Tibial nerve (tissue), 4 donors: ENCODE results near the gene KIRREL3. TPM values are rescaled to one million over a fixed set of nuclear protein-coding genes. Genes with fewer than 3 reads are reported as not detected.
A peak's percentile ranks its signal among the peaks of the same experiment; 100 is the strongest.

ENCODE experiments used
- DNase-seq, 2 donors: peaks; one replicate each; pipeline ENCODE4 v3.0.0-alpha.2; 2019; ENCODE audit warnings: low spot score in 2 of 2
- H3K27ac ChIP-seq, 4 donors: fragments of 200-600 bp; sonication (generic) in 3 of 4; one replicate each; pipeline ENCODE4 v1.5.1; 2017 to 2019; ENCODE audit warnings: mild to moderate bottlenecking in 1 of 4
- H3K27me3 ChIP-seq, 2 donors: fragments of 200-600 bp; sonication (generic) in 1 of 2; one replicate each; pipeline versions ENCODE4 v1.5.1 to v1.6.0; 2017 to 2019
- H3K36me3 ChIP-seq, 3 donors: fragments of 200-600 bp; sonication (generic); one replicate each; pipeline ENCODE4 v1.5.1; 2018 to 2019
- H3K4me1 ChIP-seq, 4 donors: fragments of 200-600 bp; sonication (generic) in 3 of 4; one replicate each; pipeline ENCODE4 v1.5.1; 2017 to 2019
- H3K4me3 ChIP-seq, 4 donors: fragments of 200-600 bp; sonication (generic) in 3 of 4; one replicate each; pipeline ENCODE4 v1.5.1; 2017 to 2019; ENCODE audit warnings: mild to moderate bottlenecking in 1 of 4, moderate library complexity in 1 of 4
- H3K9me3 ChIP-seq, 4 donors: fragments of 200-600 bp; sonication (generic) in 3 of 4; one replicate each; pipeline ENCODE4 v1.5.1; 2017 to 2019
- EP300 ChIP-seq, 2 donors: sonication (generic); formaldehyde crosslinking; IDR thresholded peaks; one replicate each; pipeline ENCODE4 v1.6.1; 2017; ENCODE audit warnings: antibody characterized with exemption in 2 of 2, mild to moderate bottlenecking in 1 of 2
- POLR2A ChIP-seq, 2 donors: fragments of 450-650 bp; IDR thresholded peaks; one replicate each; pipeline ENCODE4 v1.6.1; 2017; ENCODE audit warnings: antibody characterized with exemption in 2 of 2, mild to moderate bottlenecking in 2 of 2, moderate library complexity in 2 of 2
- WGBS, 2 donors: methylation state at CpG; one replicate each; pipeline ENCODE4 v1.1.5; 2018; 5-methylcytosine and 5-hydroxymethylcytosine counted together
- total RNA-seq, 4 donors: library from RNA; depleted of rRNA; stranded (reverse); fragments of >200 nt; gene quantifications; one replicate each; pipeline ENCODE4 v1.1.0, GENCODE V29; 2016
- TF ChIP-seq, protein P1 (sequence below), 5 experiments: fragments of 200-600 bp in 3 of 5; fragments of 450-650 bp in 2 of 5; sonication (generic) in 3 of 5; IDR thresholded peaks; one replicate each; pipeline ENCODE4 v1.5.1; 2016 to 2019; ENCODE audit warnings: antibody characterized with exemption in 5 of 5, mild to moderate bottlenecking in 3 of 5, moderate library complexity in 2 of 5

KIRREL3 gene
- total RNA-seq, 4 donors from 2014 or later, result not detected

DNA sequence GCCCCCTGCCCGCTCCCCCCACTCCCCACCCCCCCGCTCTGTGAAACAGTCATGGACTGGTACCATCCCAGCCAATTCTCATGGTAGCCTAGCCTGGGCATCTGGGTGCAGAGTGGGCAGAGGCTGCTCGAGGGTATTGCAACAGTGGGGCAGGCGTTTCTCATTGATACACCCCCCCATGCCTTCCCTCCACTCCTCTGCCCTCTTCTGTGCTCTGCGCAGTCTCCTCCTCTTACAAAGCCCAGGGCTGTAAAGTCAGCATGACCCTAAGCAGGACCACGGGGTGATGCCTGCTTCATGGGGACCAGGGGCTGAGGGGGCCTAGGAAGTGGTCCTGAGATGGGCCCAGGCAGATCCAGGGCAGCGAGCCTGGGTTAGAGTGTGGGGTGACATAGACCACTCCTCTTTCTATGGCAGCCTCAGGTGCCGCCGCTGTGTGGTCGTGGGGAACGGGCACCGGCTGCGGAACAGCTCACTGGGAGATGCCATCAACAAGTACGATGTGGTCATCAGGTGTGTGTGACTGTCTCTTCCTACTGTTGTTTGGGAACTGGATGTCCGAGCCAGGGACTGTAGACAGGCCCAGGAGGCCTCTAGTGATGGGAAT lies 592.8 kb downstream of the KIRREL3 start:
- H3K9me3 ChIP-seq, result no peaks in the 10 kb centered on the region
- peaks cover 0 to 77% (median 17%) of the 10 kb centered on the region in 4 donors for H3K4me1 ChIP-seq
- 85 to 90% methylated on average over 13 to 15 of the region's 15 CpGs for WGBS, 2 donors
- H3K27me3 ChIP-seq, result no peaks in the 10 kb centered on the region
- no peak overlapping the region for H3K4me3 ChIP-seq
- TF ChIP-seq EP300 (IDR thresholded peaks at IDR 0.05), result no peak
- TF ChIP-seq POLR2A (IDR thresholded peaks at IDR 0.05), result no peak
- TF ChIP-seq, protein P1, sequence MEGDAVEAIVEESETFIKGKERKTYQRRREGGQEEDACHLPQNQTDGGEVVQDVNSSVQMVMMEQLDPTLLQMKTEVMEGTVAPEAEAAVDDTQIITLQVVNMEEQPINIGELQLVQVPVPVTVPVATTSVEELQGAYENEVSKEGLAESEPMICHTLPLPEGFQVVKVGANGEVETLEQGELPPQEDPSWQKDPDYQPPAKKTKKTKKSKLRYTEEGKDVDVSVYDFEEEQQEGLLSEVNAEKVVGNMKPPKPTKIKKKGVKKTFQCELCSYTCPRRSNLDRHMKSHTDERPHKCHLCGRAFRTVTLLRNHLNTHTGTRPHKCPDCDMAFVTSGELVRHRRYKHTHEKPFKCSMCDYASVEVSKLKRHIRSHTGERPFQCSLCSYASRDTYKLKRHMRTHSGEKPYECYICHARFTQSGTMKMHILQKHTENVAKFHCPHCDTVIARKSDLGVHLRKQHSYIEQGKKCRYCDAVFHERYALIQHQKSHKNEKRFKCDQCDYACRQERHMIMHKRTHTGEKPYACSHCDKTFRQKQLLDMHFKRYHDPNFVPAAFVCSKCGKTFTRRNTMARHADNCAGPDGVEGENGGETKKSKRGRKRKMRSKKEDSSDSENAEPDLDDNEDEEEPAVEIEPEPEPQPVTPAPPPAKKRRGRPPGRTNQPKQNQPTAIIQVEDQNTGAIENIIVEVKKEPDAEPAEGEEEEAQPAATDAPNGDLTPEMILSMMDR (IDR thresholded peaks at IDR 0.05), result no peak
- no peak for DNase-seq
- peaks cover 0 to 38% (median 0%) of the 10 kb centered on the region in 3 donors for H3K36me3 ChIP-seq
- peak overlapping the region in 3 of 4 donors; percentile 10 to 91 (median 83) for H3K27ac ChIP-seq

DNA sequence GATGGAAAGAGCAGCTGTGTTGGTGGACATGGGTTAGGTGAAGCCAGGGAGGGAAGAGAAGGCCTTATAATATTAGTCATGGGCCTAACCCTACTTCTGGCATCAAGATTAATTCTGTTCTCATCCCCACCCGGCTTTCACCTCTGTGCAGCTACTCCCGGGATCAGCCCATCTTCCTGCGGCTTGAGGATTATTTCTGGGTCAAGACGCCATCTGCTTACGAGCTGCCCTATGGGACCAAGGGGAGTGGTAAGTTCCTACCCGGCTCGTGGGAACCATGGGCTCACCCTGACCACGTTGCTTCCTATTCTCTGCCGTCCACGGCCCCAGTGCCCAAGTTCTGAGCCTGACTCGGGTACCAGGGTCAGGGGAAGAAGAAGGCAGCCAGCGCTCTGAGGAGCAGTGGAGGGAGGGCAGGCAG lies 593.5 kb downstream of the KIRREL3 start:
- 69 to 76% methylated on average over 12 of the region's 12 CpGs for WGBS, 2 donors
- peak overlapping the region; percentile 43 to 91 (median 70) for H3K27ac ChIP-seq

DNA sequence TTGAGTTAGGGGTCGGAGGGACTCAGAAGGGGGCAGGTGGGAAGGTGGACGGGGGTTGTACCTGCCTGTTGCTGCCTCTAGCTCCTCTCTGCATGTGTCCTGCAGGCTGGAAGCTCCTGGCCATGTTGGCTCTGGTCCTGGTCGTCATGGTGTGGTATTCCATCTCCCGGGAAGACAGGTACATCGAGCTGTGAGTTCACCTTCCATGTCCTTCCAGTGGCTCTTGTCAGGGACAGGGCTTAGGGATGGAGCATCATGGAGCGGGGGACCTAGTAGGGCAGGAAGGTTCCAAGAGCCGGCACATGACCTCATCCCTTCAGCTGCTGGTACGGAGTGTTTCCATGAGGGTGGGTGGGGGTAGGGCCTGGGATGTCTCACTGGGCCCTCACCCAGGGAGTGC lies 594.2 kb downstream of the KIRREL3 start:
- peak overlapping the region; percentile 43 to 91 (median 70) for H3K27ac ChIP-seq

More for the DNA sequence above, 593.5 kb downstream of the KIRREL3 start:
- Histone ChIP-seq H3K9me3 (no peaks in the 10 kb centered on the region), H3K27me3 (no peaks in the 10 kb centered on the region), H3K36me3 (peaks cover 0 to 38% (median 0%) of the 10 kb centered on the region in 3 donors), H3K4me1 (peaks cover 0 to 76% (median 17%) of the 10 kb centered on the region in 4 donors), H3K4me3 (no peak overlapping the region)
- DNase-seq, result no peak
- TF ChIP-seq POLR2A (IDR thresholded peaks at IDR 0.05) (no peak), EP300 (IDR thresholded peaks at IDR 0.05) (peak in 1 of 2 donors; percentile 43)
- TF ChIP-seq, protein P1 (IDR thresholded peaks at IDR 0.05), result no peak

DNA sequence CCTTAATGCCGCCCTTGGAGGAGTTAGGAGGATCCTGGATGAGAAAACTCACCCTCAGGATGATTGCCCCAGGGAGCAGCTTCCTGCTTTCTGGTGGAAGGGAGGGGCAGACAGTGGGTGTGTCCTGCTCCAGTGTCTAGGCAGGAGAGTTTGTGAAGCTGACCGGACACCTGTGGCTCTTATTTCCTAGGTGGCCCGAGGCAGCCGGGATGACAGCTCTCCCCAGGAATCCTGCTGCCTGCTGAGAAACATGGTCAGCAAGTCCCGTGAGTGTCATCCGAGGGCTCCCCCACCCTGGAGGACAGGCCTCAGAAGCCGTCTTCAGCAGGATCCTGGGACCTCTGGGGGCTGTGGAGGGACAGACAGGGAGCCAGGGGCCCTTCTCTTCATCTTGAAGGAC lies 594.7 kb downstream of the KIRREL3 start:
- DNase-seq, result no peak
- WGBS, 2 donors, result 61 to 87% methylated on average over 4 to 5 of the region's 7 CpGs
- no peak for TF ChIP-seq EP300 (IDR thresholded peaks at IDR 0.05)
- TF ChIP-seq, protein P1 (IDR thresholded peaks at IDR 0.05), result no peak
- no peak for TF ChIP-seq POLR2A (IDR thresholded peaks at IDR 0.05)

More for the DNA sequence above, 594.2 kb downstream of the KIRREL3 start:
- H3K36me3 ChIP-seq, result peaks cover 0 to 38% (median 0%) of the 10 kb centered on the region in 3 donors
- WGBS, 2 donors, result 88 to 92% methylated on average over 8 of the region's 8 CpGs
- TF ChIP-seq EP300 (IDR thresholded peaks at IDR 0.05) (no peak), POLR2A (IDR thresholded peaks at IDR 0.05) (no peak)
- TF ChIP-seq, protein P1 (IDR thresholded peaks at IDR 0.05), result no peak
- no peaks in the 10 kb centered on the region for H3K9me3 ChIP-seq
- peaks cover 0 to 76% (median 12%) of the 10 kb centered on the region in 4 donors for H3K4me1 ChIP-seq
- no peaks in the 10 kb centered on the region for H3K27me3 ChIP-seq
- H3K4me3 ChIP-seq, result no peak overlapping the region
- no peak for DNase-seq

DNA sequence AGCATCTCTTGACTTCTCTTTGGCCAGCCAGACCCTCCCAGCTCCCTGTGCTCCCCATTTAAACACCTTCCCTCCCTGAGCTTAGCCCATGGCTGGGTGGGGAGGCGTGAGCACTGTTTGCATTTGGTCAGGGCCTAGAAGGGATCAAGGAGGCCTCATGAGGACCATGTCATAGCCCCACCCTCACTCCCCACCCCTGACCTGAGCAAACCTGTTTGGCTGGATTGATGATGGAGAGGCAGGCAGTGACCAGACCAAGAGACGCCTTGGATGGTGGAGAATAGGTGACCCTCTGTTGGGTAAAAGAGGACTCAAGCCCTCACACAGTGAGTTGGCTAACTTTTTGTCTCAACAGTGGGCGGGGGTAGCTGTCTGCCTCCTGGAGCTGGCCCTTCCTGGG lies 595.2 kb downstream of the KIRREL3 start:
- DNase-seq, result no peak
- TF ChIP-seq EP300 (IDR thresholded peaks at IDR 0.05) (no peak), POLR2A (IDR thresholded peaks at IDR 0.05) (no peak)
- TF ChIP-seq, protein P1 (IDR thresholded peaks at IDR 0.05), result no peak
- H3K27ac ChIP-seq, result peak overlapping the region in 3 of 4 donors; percentile 56 to 91 (median 83)
- 85 to 93% methylated on average over 3 of the region's 3 CpGs for WGBS, 2 donors
- H3K4me1 ChIP-seq, result peaks cover 0 to 75% (median 5%) of the 10 kb centered on the region in 4 donors
- H3K36me3 ChIP-seq, result peaks cover 0 to 38% (median 0%) of the 10 kb centered on the region in 3 donors
- no peaks in the 10 kb centered on the region for H3K9me3 ChIP-seq
- no peak overlapping the region for H3K4me3 ChIP-seq
- H3K27me3 ChIP-seq, result no peaks in the 10 kb centered on the region

More for the DNA sequence above, 594.7 kb downstream of the KIRREL3 start:
- no peaks in the 10 kb centered on the region for H3K9me3 ChIP-seq
- H3K27me3 ChIP-seq, result no peaks in the 10 kb centered on the region
- no peak overlapping the region for H3K4me3 ChIP-seq
- peaks cover 0 to 38% (median 0%) of the 10 kb centered on the region in 3 donors for H3K36me3 ChIP-seq
- H3K4me1 ChIP-seq, result peaks cover 0 to 75% (median 7%) of the 10 kb centered on the region in 4 donors
- peak overlapping the region; percentile 43 to 91 (median 70) for H3K27ac ChIP-seq
